Measurements from ENCODE around the gene ABCB10.

ABCB10 gene

DNA sequence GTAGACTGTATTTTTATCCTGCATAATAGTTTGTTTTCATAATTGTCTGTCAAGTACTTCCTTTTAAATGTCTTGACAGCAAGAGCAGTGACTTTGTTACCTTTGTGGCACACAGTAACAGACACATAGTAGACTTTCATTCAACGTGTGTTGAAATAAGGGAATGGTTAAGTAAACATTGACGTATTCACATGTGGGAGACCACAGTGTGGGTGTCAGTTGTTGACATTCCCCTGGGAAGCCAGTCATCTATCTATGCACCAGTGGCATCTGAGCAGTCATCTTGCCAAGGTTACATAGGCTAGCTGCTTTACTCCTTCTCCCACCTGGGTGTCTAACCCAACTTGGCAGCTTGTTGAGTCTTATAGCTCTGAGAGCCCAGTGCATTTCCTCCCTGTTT, 48.9 kb downstream of the ABCB10 start:
- no peak for TF ChIP-seq EZH2phosphoT487 (conservative IDR thresholded peaks at IDR 0.05; ENCODE audit: low read length)
- TF ChIP-seq, protein P1, sequence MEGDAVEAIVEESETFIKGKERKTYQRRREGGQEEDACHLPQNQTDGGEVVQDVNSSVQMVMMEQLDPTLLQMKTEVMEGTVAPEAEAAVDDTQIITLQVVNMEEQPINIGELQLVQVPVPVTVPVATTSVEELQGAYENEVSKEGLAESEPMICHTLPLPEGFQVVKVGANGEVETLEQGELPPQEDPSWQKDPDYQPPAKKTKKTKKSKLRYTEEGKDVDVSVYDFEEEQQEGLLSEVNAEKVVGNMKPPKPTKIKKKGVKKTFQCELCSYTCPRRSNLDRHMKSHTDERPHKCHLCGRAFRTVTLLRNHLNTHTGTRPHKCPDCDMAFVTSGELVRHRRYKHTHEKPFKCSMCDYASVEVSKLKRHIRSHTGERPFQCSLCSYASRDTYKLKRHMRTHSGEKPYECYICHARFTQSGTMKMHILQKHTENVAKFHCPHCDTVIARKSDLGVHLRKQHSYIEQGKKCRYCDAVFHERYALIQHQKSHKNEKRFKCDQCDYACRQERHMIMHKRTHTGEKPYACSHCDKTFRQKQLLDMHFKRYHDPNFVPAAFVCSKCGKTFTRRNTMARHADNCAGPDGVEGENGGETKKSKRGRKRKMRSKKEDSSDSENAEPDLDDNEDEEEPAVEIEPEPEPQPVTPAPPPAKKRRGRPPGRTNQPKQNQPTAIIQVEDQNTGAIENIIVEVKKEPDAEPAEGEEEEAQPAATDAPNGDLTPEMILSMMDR (IDR thresholded peaks at IDR 0.05; ENCODE audit: insufficient read depth, low read length, poor library complexity, severe bottlenecking): no peak
- Histone ChIP-seq H3K4me3 (ENCODE audit: insufficient read depth, low read length, poor library complexity, severe bottlenecking) (no peak overlapping the region), H3K9me2 (replicated peaks; ENCODE audit: insufficient read depth, low read length) (no peaks in the 10 kb centered on the region), H3K27ac (ENCODE audit: low read depth, low read length) (no peak overlapping the region), H3K27me3 (ENCODE audit: low read length) (no peaks in the 10 kb centered on the region), H3K36me3 (ENCODE audit: low read length) (no peaks in the 10 kb centered on the region; the same call in 1 of the 2 replicates), H3K79me2 (ENCODE audit: insufficient read depth, low read length) (peaks cover 25% of the 10 kb centered on the region), H3K4me2 (ENCODE audit: low read depth, low read length, poor library complexity, severe bottlenecking) (no peak overlapping the region), H3F3A (ENCODE audit: insufficient read depth) (no peaks in the 10 kb centered on the region), H2AFZ (ENCODE audit: low read depth, low read length, severe bottlenecking) (no peak overlapping the region), H4K20me1 (ENCODE audit: low read depth, low read length) (no peaks in the 10 kb centered on the region), H3K9me3 (ENCODE audit: insufficient read depth, low read length) (no peaks in the 10 kb centered on the region), H3K9ac (ENCODE audit: low read length) (no peak overlapping the region)

DNA sequence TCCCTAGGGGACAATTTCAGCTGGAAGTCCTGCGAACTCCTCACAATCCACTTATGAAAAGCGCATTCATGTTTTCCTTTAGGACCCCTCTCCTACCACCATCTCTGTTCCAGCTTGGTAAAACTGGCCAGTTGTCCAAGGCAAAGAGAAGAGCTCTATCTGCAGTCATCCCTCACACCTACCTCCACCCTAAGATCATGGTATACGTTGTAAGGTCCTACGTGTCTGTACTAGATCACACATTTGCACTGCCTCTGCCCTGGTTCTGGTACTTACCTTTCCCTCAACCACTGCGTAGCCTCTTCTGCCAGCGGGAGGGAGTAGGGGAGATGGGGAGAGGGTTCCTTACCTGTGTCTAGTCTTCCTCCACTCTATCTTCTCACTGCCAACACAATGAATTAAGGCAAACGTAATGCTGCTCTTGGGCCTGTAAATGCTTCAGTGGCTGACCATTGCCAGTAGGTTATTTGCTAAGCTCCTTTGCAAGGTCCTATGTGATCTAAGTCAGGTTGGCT, 49.6 kb downstream of the ABCB10 start:
- no peaks in the 10 kb centered on the region for H3F3A ChIP-seq (ENCODE audit: insufficient read depth)
- H2AFZ ChIP-seq (ENCODE audit: low read depth, low read length, severe bottlenecking): peak overlapping the region; percentile 84
- H3K79me2 ChIP-seq (ENCODE audit: insufficient read depth, low read length): peaks cover 28% of the 10 kb centered on the region
- H4K20me1 ChIP-seq (ENCODE audit: low read depth, low read length): no peaks in the 10 kb centered on the region
- no peak overlapping the region for H3K27ac ChIP-seq (ENCODE audit: low read depth, low read length)
- no peaks in the 10 kb centered on the region for H3K9me2 ChIP-seq (replicated peaks; ENCODE audit: insufficient read depth, low read length)
- no peaks in the 10 kb centered on the region for H3K27me3 ChIP-seq (ENCODE audit: low read length)
- no peaks in the 10 kb centered on the region for H3K9me3 ChIP-seq (ENCODE audit: insufficient read depth, low read length)
- H3K4me3 ChIP-seq (ENCODE audit: insufficient read depth, low read length, poor library complexity, severe bottlenecking): peak overlapping the region; percentile 86
- H3K9ac ChIP-seq (ENCODE audit: low read length): peak overlapping the region; percentile 82
- no peaks in the 10 kb centered on the region; the same call in 1 of the 2 replicates for H3K36me3 ChIP-seq (ENCODE audit: low read length)
- no peak for TF ChIP-seq EZH2phosphoT487 (conservative IDR thresholded peaks at IDR 0.05; ENCODE audit: low read length)
- TF ChIP-seq, protein P1 (IDR thresholded peaks at IDR 0.05; ENCODE audit: insufficient read depth, low read length, poor library complexity, severe bottlenecking): no peak
- peak overlapping the region; percentile 84 for H3K4me2 ChIP-seq (ENCODE audit: low read depth, low read length, poor library complexity, severe bottlenecking)

DNA sequence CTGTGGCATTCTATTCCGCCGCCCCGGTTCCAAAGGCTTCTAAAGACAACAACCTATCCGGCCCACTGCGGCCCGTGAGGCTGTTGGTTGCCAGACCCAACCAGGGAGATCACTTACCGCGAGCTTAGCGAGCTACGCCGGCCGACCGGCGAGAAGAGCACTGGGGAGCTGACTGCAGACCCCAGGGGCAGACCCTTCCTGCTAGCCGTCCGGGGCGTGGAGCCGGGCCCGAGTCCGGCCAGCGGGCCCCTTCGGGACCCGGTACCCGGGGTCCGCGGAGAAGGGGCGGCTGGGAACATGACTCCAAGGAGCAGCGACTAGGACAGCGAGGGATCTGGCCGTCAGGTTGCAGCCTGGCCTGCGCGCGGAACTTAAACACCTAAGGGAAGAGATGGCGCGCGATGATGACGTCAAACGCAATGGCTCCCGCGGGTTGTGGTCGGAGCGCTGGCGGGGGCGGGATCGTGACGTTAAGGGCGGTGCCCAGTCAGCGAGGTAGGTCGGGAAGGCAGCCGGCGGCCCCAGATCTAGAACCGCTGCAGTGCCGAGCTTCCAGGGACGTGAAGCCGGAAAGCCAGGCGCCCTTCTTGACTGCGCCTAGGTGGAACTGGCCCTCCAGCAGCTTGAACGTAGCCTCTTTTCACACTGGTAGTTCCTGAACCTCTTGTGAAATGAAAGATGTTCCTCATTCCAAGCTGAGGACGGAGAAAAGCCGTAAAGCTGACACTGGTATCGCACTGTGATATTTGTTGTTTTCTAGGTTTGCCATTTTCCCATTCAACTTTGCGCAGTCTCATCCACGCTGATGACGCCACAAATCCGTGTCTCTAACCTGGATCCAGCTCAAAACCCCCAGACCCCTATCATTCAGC, 50.3 kb downstream of the ABCB10 start, which contains the start of gene NUP133:
Gene NUP133 (minus strand): TSS at position 391 of the 872 bp plus-strand sequence. CDS start 92 bp downstream, at position 299.
- TF ChIP-seq, protein P1 (IDR thresholded peaks at IDR 0.05; ENCODE audit: insufficient read depth, low read length, poor library complexity, severe bottlenecking): no peak
- no peak for TF ChIP-seq EZH2phosphoT487 (conservative IDR thresholded peaks at IDR 0.05; ENCODE audit: low read length)
- Histone ChIP-seq H3K27ac (ENCODE audit: low read depth, low read length) (peak within 1 kb of the TSS; percentile 35; the same call in 1 of the 2 replicates), H3K79me2 (ENCODE audit: insufficient read depth, low read length) (peaks cover 28% of the 10 kb centered on the region), H3K9me3 (ENCODE audit: insufficient read depth, low read length) (no peaks in the 10 kb centered on the region), H3K4me3 (ENCODE audit: insufficient read depth, low read length, poor library complexity, severe bottlenecking) (peak within 1 kb of the TSS; percentile 86), H3K9ac (ENCODE audit: low read length) (peak within 1 kb of the TSS; percentile 82), H3K9me2 (replicated peaks; ENCODE audit: insufficient read depth, low read length) (no peaks in the 10 kb centered on the region), H3K4me2 (ENCODE audit: low read depth, low read length, poor library complexity, severe bottlenecking) (peak within 1 kb of the TSS; percentile 84), H3K36me3 (ENCODE audit: low read length) (no peaks in the 10 kb centered on the region; the same call in 1 of the 2 replicates), H3K27me3 (ENCODE audit: low read length) (no peaks in the 10 kb centered on the region), H3F3A (ENCODE audit: insufficient read depth) (no peaks in the 10 kb centered on the region), H4K20me1 (ENCODE audit: low read depth, low read length) (no peaks in the 10 kb centered on the region), H2AFZ (ENCODE audit: low read depth, low read length, severe bottlenecking) (peak within 1 kb of the TSS; percentile 84)

Measured in SU-DHL-6 (cell line).